K562 (cell line): ENCODE measurements around the gene MCAT. TPM values are rescaled to one million over a fixed set of nuclear protein-coding genes. Genes with fewer than 3 reads are reported as not detected.

ENCODE experiments used
- ATAC-seq: fragments of 200-7000 bp; cut with Tn5 transposase; 3 replicates; pipeline ENCODE4 v1.9.1; 2020; ENCODE audit warnings: moderate library complexity
- BruUV-seq: library from RNA; stranded (reverse); fragments of 400-500 nt; replicated peaks from 2 replicates; lab custom pipeline; 2021; lab: Mats Ljungman, UMichigan
- CTCF ChIA-PET: fragments of 300-600 bp; formaldehyde crosslinking; extraction: SDS; loops from one replicate; lab custom pipeline; 2021; ENCODE audit warnings: low intra/inter-chr PET ratio; lab: Yijun Ruan, JAX
- POLR2A ChIA-PET: fragments of 300-600, 350-650 bp; sonication (Branson Sonifier 250); formaldehyde crosslinking; extraction: SDS; loops from one replicate; lab custom pipeline; 2021; ENCODE audit warnings: antibody characterized with exemption, inconsistent platforms; lab: Yijun Ruan, JAX
- DNase-seq, 4 experiments: peaks; one replicate each; pipeline versions ENCODE4 v3.0.0 to v3.0.0-alpha.2; 2011 to 2018; ENCODE audit warnings: low spot score in 3 of 4, mixed read lengths in 3 of 4; ENCODE audit errors: extremely low read depth in 1 of 4
- FAIRE-seq: peaks from 2 replicates; lab custom pipeline; 2011; peaks lifted over from hg19 to GRCh38; lab: Jason Lieb, UNC
- H2AFZ ChIP-seq: 2 replicates; pipeline ENCODE4 v1.6.0; 2011; ENCODE audit warnings: low read depth, low read length, control low read depth, inconsistent platforms
- H3K27ac ChIP-seq: fragments of 200-600 bp; 3 replicates; pipeline ENCODE4 v1.8.0; 2011; ENCODE audit warnings: low read depth, mild to moderate bottlenecking, control low read depth, inconsistent platforms, low read length, moderate library complexity, mixed read lengths; ENCODE audit errors: extremely low read depth
- H3K27me3 ChIP-seq, 2 experiments: fragments of 300-600 bp in 1 of 2; 2 replicates in 1 of 2; 3 replicates in 1 of 2; pipeline versions ENCODE4 v1.6.0 to v1.8.0; 2011; ENCODE audit warnings: inconsistent platforms in 2 of 2, low read length in 2 of 2, mild to moderate bottlenecking in 1 of 2, mixed read lengths in 1 of 2, moderate library complexity in 1 of 2; ENCODE audit not compliant: control insufficient read depth in 2 of 2, insufficient read depth in 2 of 2
- H3K36me3 ChIP-seq: fragments of 300-600 bp; 3 replicates; pipeline ENCODE4 v1.8.0; 2011; ENCODE audit warnings: mild to moderate bottlenecking, low read length, inconsistent platforms; ENCODE audit not compliant: control insufficient read depth, insufficient read depth
- H3K4me1 ChIP-seq, 2 experiments: fragments of 200-600 bp in 1 of 2; replicated peaks in 1 of 2; 2 replicates in 1 of 2; 3 replicates in 1 of 2; pipeline versions ENCODE4 v1.5.1 to v1.8.0; 2011; ENCODE audit warnings: inconsistent platforms in 2 of 2, low read length in 2 of 2, mild to moderate bottlenecking in 1 of 2, mixed read lengths in 1 of 2, moderate library complexity in 1 of 2; ENCODE audit not compliant: control insufficient read depth in 2 of 2, insufficient read depth in 2 of 2
- H3K4me2 ChIP-seq: 2 replicates; pipeline ENCODE4 v1.6.1; 2011; ENCODE audit warnings: low read length, control low read depth, inconsistent platforms, mixed read lengths; ENCODE audit not compliant: insufficient read depth
- H3K4me3 ChIP-seq: fragments of 200-600 bp; sonication (generic), shearing (Covaris generic); 2 replicates; pipeline ENCODE4 v1.5.1; 2016; ENCODE audit warnings: control low read depth, inconsistent platforms
- H3K79me2 ChIP-seq: fragments of 200-600 bp; 3 replicates; pipeline ENCODE4 v1.8.0; 2011; ENCODE audit warnings: low read length, inconsistent platforms; ENCODE audit not compliant: control insufficient read depth, insufficient read depth
- H3K9ac ChIP-seq, 2 experiments: 2 replicates each; pipeline versions ENCODE4 v1.6.0 to v1.6.1; 2011; ENCODE audit warnings: low read depth in 2 of 2, low read length in 2 of 2, control low read depth in 1 of 2, inconsistent platforms in 1 of 2, mild to moderate bottlenecking in 1 of 2, mixed read lengths in 1 of 2; ENCODE audit not compliant: insufficient read depth in 1 of 2
- H3K9me1 ChIP-seq: one replicate; pipeline ENCODE4 v1.6.0; 2011; ENCODE audit warnings: inconsistent platforms, mild to moderate bottlenecking, low read length, moderate library complexity; ENCODE audit not compliant: control insufficient read depth, insufficient read depth
- H3K9me3 ChIP-seq: replicated peaks from 2 replicates; pipeline ENCODE4 v1.5.1; 2011; ENCODE audit warnings: low read depth, low read length, inconsistent platforms; ENCODE audit not compliant: control insufficient read depth, insufficient read depth
- H4K20me1 ChIP-seq: replicated peaks from 2 replicates; pipeline ENCODE4 v1.6.1; 2011; ENCODE audit warnings: low read length, inconsistent platforms, mixed read lengths; ENCODE audit not compliant: control insufficient read depth, insufficient read depth
- ADNP ChIP-seq: fragments of 200-800 bp; sonication (Bioruptor generic); IDR thresholded peaks from 2 replicates; pipeline ENCODE4 v1.6.1; 2016; ENCODE audit warnings: missing genetic modification characterization, missing compliant biosample characterization
- CUX1 ChIP-seq: fragments of 200-800 bp; sonication (Bioruptor generic); IDR thresholded peaks from 2 replicates; pipeline ENCODE4 v1.6.1; 2016; ENCODE audit warnings: missing genetic modification characterization, missing compliant biosample characterization
- DEAF1 ChIP-seq: fragments of 450-650 bp; formaldehyde crosslinking; IDR thresholded peaks from 2 replicates; pipeline ENCODE4 v1.4.0; 2020; ENCODE audit warnings: mild to moderate bottlenecking, moderate library complexity
- KLF16 ChIP-seq: IDR thresholded peaks from 2 replicates; pipeline ENCODE4 v1.6.1; 2016; ENCODE audit warnings: antibody characterized with exemption
- NFATC3 ChIP-seq: fragments of 450-650 bp; IDR thresholded peaks from 2 replicates; pipeline ENCODE4 v1.6.1; 2017; ENCODE audit warnings: mild to moderate bottlenecking
- POLR2G ChIP-seq: fragments of 200-400 bp; formaldehyde crosslinking; IDR thresholded peaks from 2 replicates; pipeline ENCODE4 v1.6.1; 2017; ENCODE audit warnings: low read depth, mild to moderate bottlenecking, antibody characterized with exemption, low read length, moderate library complexity
- TAF15 ChIP-seq: fragments of 200-400 bp; formaldehyde crosslinking; IDR thresholded peaks from 2 replicates; pipeline ENCODE4 v1.6.1; 2017; ENCODE audit warnings: mild to moderate bottlenecking, low read depth, low read length, moderate library complexity
- ZNF140 ChIP-seq: fragments of 250-450 bp; sonication (Bioruptor Pico); IDR thresholded peaks from 2 replicates; pipeline ENCODE4 v1.8.0; 2021; ENCODE audit warnings: moderate library complexity, mild to moderate bottlenecking, inconsistent platforms
- ZNF384 ChIP-seq: IDR thresholded peaks from 2 replicates; pipeline ENCODE4 v1.6.1; 2012; ENCODE audit warnings: low read depth, low read length, improper control_type of control experiment
- WGBS: fragments of 100-300 bp; shearing (Covaris generic); methylation state at CpG from one replicate; pipeline ENCODE4 v1.1.6; 2016; ENCODE audit warnings: low coverage, mixed read lengths; ENCODE audit not compliant: insufficient coverage; ENCODE audit errors: missing lambda C conversion rate; 5-methylcytosine and 5-hydroxymethylcytosine counted together
- in situ Hi-C: fragments of 300-500 bp; cut with MboI; formaldehyde crosslinking; loops from 4 replicates; pipeline ENCODE4 v1.15.0; 2018; ENCODE audit warnings: inconsistent platforms, mixed read lengths
- intact Hi-C: fragments of 100-400 bp; cut with micrococcal nuclease; formaldehyde crosslinking; loops from 2 replicates; pipeline ENCODE4 v1.14.2; 2022
- polyA plus RNA-seq, 8 experiments: library from polyadenylated mRNA; depleted of rRNA in 4 of 8; stranded (reverse) in 5 of 8; unstranded in 3 of 8; fragments of >200 nt; fragmentation: Nextera tagmentation in 2 of 8; fragmentation: Illumina TruSeq in 1 of 8; extraction: Ambion mirVana in 2 of 8; extraction: Trizol in 1 of 8; gene quantifications; 2 replicates each; pipeline versions ENCODE4 v1.2.1 to v1.2.3, GENCODE V29; 2011 to 2014; ENCODE audit warnings: inconsistent platforms in 1 of 8, missing spikeins in 1 of 8
- total RNA-seq, 7 experiments: library from RNA; depleted of rRNA in 6 of 7; stranded (reverse); fragments of >200 nt in 6 of 7; fragmentation: Illumina TruSeq in 2 of 7; extraction: Trizol in 2 of 7; gene quantifications; 2 replicates each; pipeline versions ENCODE4 v1.2.1 to v1.2.3, GENCODE V29; 2011 to 2021; ENCODE audit warnings: low replicate concordance in 1 of 7

MCAT gene
- total and polyA plus RNA-seq, 9 of the 15 experiments (the other 6 are each of a cell fraction or from before 2014, with no cell fraction given) = 3.3 to 27.8 (median 13.9) TPM

DNA sequence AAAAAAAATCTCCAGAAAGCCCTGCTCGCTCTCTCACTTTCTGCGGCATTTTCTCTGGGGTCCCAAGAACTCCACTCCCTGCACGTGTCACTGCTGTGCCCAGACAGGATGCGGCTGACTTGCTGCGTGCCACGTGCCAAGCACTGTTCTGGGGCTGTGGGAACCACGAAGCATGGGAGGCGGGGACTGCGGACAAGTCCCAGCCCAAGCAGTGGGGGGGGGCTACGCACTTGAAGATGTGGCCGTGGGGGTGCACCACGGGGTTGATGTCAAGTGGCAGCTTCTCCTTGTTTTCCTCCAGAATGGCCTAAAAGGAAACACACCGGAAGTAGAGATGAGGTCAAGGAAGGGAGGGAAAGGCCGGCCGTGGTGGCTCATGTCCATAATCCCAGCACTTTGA lies 32.9 kb upstream of the MCAT start:
- no peak overlapping the region for H3K9ac ChIP-seq
- WGBS = 100% methylated on average over 3 of the region's 15 CpGs
- 0 out of 2 replicates have a peak, but pooled peaks cover 2% of the 10 kb centered on the region for H3K9me3 ChIP-seq
- no peak for DNase-seq
- H4K20me1 ChIP-seq = no peaks in the 10 kb centered on the region
- no peak overlapping the region for H3K27ac ChIP-seq
- H3K4me2 ChIP-seq = no peak overlapping the region
- peaks cover 0 to 25% of the 10 kb centered on the region in 2 experiments; a peak in 2 of 5 replicates for H3K4me1 ChIP-seq
- H3K4me3 ChIP-seq = no peak overlapping the region
- ChIA-PET POLR2A (no interaction called here), CTCF (no interaction called here)
- no peaks in the 10 kb centered on the region for H3K9me1 ChIP-seq
- ATAC-seq = no peak
- TF ChIP-seq POLR2G (peak; percentile 10; the same call in 1 of the 2 replicates), ADNP (no peak)
- H3K27me3 ChIP-seq = no peaks in the 10 kb centered on the region
- peaks cover 6% of the 10 kb centered on the region for H3K79me2 ChIP-seq
- in situ Hi-C loops = no loop called here
- peaks cover 86% of the 10 kb centered on the region for H3K36me3 ChIP-seq
- FAIRE-seq = no peak
- intact Hi-C loops = no loop called here
- no TSS peak for BruUV-seq
- H2AFZ ChIP-seq = no peak overlapping the region

- in situ Hi-C loops (no loop called here), intact Hi-C loops (no loop called here)
- Histone ChIP-seq H3K79me2 (no peaks in the 10 kb centered on the region), H3K27ac (no peak overlapping the region), H3K9ac (no peak overlapping the region), H3K4me2 (no peak overlapping the region), H3K4me1 (peaks cover 0 to 17% of the 10 kb centered on the region in 2 experiments; a peak in 2 of 5 replicates), H2AFZ (no peak overlapping the region), H4K20me1 (no peaks in the 10 kb centered on the region), H3K27me3 (no peaks in the 10 kb centered on the region), H3K4me3 (no peak overlapping the region), H3K9me3 (0 out of 2 replicates have a peak, but pooled peaks cover 2% of the 10 kb centered on the region), H3K9me1 (no peaks in the 10 kb centered on the region), H3K36me3 (peaks cover 86% of the 10 kb centered on the region)
- no peak for DNase-seq
- no TSS peak for BruUV-seq
- no peak for FAIRE-seq
- CTCF ChIA-PET = no interaction called here
- WGBS = 94% methylated on average over 7 of the region's 9 CpGs
- POLR2A ChIA-PET = no interaction called here
- no peak for ATAC-seq
- no peak for TF ChIP-seq TAF15
- TF ChIP-seq NFATC3 = no peak
- TF ChIP-seq ZNF384 = no peak
- no peak for TF ChIP-seq ZNF140 (CRISPR knock-in tag)
- no peak for TF ChIP-seq DEAF1
- no peak for TF ChIP-seq KLF16
- TF ChIP-seq CUX1 (CRISPR knock-in tag) = no peak
Measured at GRCh38 chr22:43174941-43175531, 31.8 kb upstream of the MCAT start.
